Measurements from ENCODE around the gene KDM4B.
"Not testable (repeated sequence)": the region's sequence is repeated elsewhere in the genome, so short reads cannot be mapped to it uniquely, and the experiment has no call there.

Gene KDM4B

GRCh38 chr19:5177745-5178450 lies 209.0 kb downstream of the KDM4B start:
- no peak for DNase-seq (ENCODE audit: low read depth)

DNA sequence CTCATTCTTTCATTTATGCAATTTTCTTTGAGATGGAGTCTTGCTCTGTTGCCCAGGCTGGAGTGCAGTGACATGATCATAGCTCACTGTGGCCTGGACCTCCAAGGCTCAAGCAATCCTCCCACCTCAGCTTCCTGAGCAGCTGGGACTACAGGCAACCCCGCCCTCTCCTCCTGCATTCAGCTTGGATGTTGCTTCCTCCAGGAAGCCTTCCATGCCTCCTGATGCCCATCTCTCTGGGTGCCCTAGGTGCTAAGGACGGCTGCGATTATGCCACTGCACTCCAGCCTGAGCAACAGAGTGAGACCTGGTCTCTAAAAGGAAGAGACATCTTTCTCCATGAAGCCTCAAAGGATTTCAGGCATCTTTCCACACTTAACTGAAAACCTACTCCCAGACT lies 209.9 kb downstream of the KDM4B start:
- DNase-seq (ENCODE audit: low read depth) = no peak

- no peak for DNase-seq (ENCODE audit: low read depth)
Measured at GRCh38 chr19:5179256-5179655, 210.3 kb downstream of the KDM4B start.

- DNase-seq (ENCODE audit: low read depth) = no peak
Measured at GRCh38 chr19:5181329-5181728, 212.4 kb downstream of the KDM4B start.

GRCh38 chr19:5182751-5183150 lies 213.8 kb downstream of the KDM4B start:
- no peak for DNase-seq (ENCODE audit: low read depth)

DNA sequence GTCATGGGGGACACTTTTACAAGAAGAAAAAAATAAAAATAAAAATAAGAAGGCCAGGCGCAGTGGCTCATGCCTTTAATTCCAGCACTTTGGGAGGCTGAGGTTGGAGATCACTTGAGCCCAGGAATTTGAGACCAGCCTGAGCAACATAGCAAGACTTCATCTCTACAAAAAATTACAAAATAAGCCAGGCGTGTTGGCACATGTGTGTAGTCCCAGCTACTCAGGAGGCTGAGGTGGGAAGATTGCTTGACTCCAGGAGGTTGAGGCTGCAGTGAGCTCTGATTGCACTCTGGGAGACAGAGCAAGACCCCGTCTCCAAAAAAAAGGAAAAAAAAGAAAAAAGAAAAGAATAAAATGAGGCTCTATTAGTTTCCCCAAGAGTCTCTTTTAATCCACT lies 214.7 kb downstream of the KDM4B start:
- DNase-seq (ENCODE audit: low read depth) = no peak

DNA sequence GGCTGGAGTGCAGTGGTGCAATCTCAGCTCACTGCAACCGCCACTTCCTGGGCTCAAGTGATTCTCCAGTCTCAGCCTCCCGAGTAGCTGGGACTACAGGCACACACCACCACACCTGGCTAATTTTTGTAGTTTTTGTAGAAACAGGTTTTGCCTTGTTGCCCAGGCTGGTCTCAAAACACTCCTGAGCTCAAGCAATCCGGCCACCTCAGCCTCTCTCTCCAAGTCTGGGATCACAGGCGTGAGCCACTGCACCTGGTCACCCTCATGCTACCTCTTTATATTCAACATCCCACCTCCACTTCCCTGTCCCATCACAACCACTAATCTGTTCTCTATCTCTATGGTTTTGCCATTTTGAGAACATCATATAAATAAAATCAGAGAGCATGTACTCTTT lies 216.0 kb downstream of the KDM4B start:
- DNase-seq (ENCODE audit: low read depth) = no peak

GRCh38 chr19:5186293-5187050 lies 217.6 kb downstream of the KDM4B start:
- no peak for DNase-seq (ENCODE audit: low read depth)

DNA sequence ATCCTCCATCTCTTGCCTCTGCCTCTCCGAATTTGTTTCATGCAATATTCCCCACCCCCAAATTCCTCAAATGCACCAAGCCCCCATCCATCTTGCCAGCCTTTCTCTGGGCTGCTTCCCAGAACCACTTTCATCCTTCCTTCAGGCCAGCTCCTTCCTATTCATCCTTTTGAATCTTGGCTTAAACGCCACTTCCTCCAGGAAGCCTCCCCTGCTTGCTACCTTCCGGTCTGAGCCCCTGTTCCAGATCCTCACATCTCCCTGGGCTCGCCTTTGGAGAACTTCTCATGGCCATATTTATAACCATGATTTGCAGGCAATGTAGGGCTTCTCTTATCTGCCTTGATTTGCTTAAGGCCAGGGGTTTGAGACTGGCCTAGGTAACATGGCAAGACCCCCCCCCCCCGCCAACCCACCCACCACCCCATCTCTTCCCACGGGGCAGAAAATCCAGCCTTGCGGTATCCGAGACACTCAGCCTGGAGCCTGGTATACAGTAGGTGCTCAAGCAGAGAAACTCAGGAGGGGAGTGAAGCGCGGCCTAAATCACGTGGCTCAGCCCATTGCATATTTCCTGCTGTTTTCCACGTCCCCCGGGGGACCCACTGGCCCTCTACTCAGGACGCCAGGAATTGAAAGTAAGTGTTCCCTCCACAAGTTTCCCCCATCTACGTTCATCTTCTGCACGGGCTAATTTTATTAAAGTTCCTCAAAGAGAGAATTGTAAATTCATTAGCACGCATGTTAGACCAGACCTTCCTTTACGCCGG lies 219.8 kb downstream of the KDM4B start:
- DNase-seq (ENCODE audit: low read depth) = no peak

- DNase-seq (ENCODE audit: low read depth) = no peak
Measured at GRCh38 chr19:5189318-5189607, 220.3 kb downstream of the KDM4B start.

- DNase-seq (ENCODE audit: low read depth) = no peak
Measured at GRCh38 chr19:5191091-5191490, 222.2 kb downstream of the KDM4B start.

DNA sequence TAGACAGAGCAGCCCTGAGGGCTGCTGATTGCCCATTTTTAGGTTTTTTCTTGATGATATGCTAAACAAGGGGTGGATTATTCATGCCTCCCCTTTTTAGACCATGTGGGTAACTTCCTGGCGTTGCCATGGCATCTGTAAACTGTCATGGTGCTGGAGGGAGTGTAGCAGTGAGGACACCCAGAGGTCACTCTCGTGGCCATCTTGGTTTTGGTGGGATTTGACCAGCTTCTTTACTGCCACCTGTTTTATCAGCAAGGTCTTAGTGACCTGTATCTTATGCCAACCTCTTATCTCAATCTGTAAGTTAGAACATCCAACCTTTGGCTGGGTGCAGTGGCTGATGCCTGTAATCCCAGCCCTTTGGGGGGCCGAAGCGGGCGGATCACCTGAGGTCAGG lies 223.7 kb downstream of the KDM4B start:
- no peak for DNase-seq (ENCODE audit: low read depth)

- no peak for DNase-seq (ENCODE audit: low read depth)
Measured at GRCh38 chr19:5193192-5193591, 224.3 kb downstream of the KDM4B start.

GRCh38 chr19:5194641-5195040 lies 225.7 kb downstream of the KDM4B start:
- DNase-seq (ENCODE audit: low read depth) = no peak

DNA sequence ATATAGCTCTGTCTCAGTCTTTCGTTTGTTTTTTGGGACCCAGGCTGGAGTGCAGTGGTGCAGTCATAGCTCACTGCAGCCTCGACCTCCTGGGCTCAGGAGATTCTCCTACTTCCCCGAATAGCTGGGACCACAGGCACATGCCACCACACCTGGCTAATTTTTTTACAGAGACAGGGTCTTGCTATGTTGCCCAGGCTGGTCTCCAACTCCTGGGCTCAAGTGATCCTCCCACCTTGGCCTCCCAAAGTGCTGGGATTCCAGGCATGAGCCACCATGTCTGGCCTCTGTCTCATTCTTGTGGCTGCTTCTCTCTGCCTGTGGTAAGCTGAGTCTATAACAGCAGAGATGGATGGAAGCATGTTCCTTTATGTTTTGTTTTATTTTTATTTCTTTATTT lies 226.7 kb downstream of the KDM4B start:
- DNase-seq (ENCODE audit: low read depth) = not testable (repeated sequence)

DNA sequence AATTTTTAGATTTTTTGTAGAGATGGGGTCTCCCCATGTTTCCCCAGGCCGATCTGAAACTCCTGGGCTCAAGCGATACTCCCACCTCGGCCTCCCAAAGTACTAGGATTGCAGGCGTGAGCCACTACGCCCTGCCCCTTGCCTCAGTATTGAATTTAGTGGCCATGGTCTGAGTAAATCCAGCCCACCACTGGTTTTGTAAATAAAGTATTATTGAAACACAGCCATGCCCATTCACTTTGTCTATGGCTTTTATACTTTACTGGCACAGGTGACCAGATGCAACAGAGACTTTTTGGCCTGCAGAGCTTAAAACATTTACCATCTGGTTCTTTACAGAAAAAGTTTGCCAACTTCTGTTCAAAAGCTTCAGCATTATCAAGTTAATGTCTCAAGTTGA lies 227.9 kb downstream of the KDM4B start:
- no peak for DNase-seq (ENCODE audit: low read depth)

- DNase-seq (ENCODE audit: low read depth) = no peak
Measured at GRCh38 chr19:5200844-5201243, 231.9 kb downstream of the KDM4B start.

- DNase-seq (ENCODE audit: low read depth) = no peak
Measured at GRCh38 chr19:5202553-5202952, 233.6 kb downstream of the KDM4B start.
